ENCODE results near the gene WDR43. TPM values are rescaled to one million over a fixed set of nuclear protein-coding genes. Genes with fewer than 3 reads are reported as not detected.

Gene WDR43
- total and polyA plus RNA-seq, 9 of the 15 experiments (the other 6 are each of a cell fraction or from before 2014, with no cell fraction given), result 34.6 to 197 (median 105) TPM

- TF ChIP-seq E4F1 (CRISPR knock-in tag; IDR thresholded peaks at IDR 0.05; ENCODE audit: borderline replicate concordance), result no peak
- no peak for TF ChIP-seq ZNF740 (CRISPR knock-in tag; IDR thresholded peaks at IDR 0.05)
- no peak for TF ChIP-seq ZNF740 (tag; IDR thresholded peaks at IDR 0.05)
- no peak for TF ChIP-seq FOXJ2 (tag; IDR thresholded peaks at IDR 0.05)
- TF ChIP-seq ZNF318 (IDR thresholded peaks at IDR 0.05; ENCODE audit: borderline replicate concordance in 1 of 2, low read depth in 1 of 2), result no peak
- TF ChIP-seq NFYB (IDR thresholded peaks at IDR 0.05; ENCODE audit: extremely low read depth, insufficient read length), result no peak
- TF ChIP-seq ZNF41 (CRISPR knock-in tag; conservative IDR thresholded peaks at IDR 0.05), result no peak
- no peak for TF ChIP-seq CTCF (IDR thresholded peaks at IDR 0.05 in 2 of 3, conservative IDR thresholded peaks at IDR 0.05 in 1 of 3; ENCODE audit: insufficient read depth in 2 of 3, low read depth in 1 of 3, low read length in 3 of 3)
- TF ChIP-seq NFE2 (IDR thresholded peaks at IDR 0.05; ENCODE audit: low read depth), result no peak
- no peak for TF ChIP-seq ZNF764 (CRISPR knock-in tag; IDR thresholded peaks at IDR 0.05; ENCODE audit: low read depth)
These were observed 96.0 kb downstream of the WDR43 start (continued) for GRCh38 chr2:28990445-28990844.
